Calu3 (cell line): ENCODE measurements around the gene MIOS. TPM values are rescaled to one million over a fixed set of nuclear protein-coding genes. Genes with fewer than 3 reads are reported as not detected.
"Not testable (repeated sequence)": the region's sequence is repeated elsewhere in the genome, so short reads cannot be mapped to it uniquely, and the experiment has no call there.

Experiments
- BruUV-seq: library from RNA; stranded (reverse); fragments of 400-500 nt; replicated peaks from 2 replicates; lab custom pipeline; 2021; lab: Mats Ljungman, UMichigan
- CTCF ChIA-PET: fragments of 300-600 bp; sonication (Branson Sonifier 250); formaldehyde crosslinking; loops from one replicate; lab custom pipeline; 2022; ENCODE audit warnings: antibody characterized with exemption; lab: Charles Lee
- DNase-seq: peaks from one replicate; pipeline ENCODE4 v3.0.0; 2022
- H3K27ac Mint-ChIP-seq: one replicate; pipeline ENCODE4 v1.8.0; 2022; ENCODE audit warnings: mixed read lengths; ENCODE audit not compliant: unreplicated experiment
- H3K27me3 Mint-ChIP-seq: one replicate; pipeline ENCODE4 v1.8.0; 2022; ENCODE audit warnings: mixed read lengths; ENCODE audit not compliant: unreplicated experiment
- H3K36me3 Mint-ChIP-seq: one replicate; pipeline ENCODE4 v1.8.0; 2022; ENCODE audit warnings: mild to moderate bottlenecking, moderate library complexity, mixed read lengths; ENCODE audit not compliant: insufficient read depth, unreplicated experiment
- H3K4me1 Mint-ChIP-seq: one replicate; pipeline ENCODE4 v1.8.0; 2022; ENCODE audit warnings: mild to moderate bottlenecking, low read depth, mixed read lengths; ENCODE audit not compliant: unreplicated experiment
- H3K4me3 Mint-ChIP-seq: one replicate; pipeline ENCODE4 v1.8.0; 2022; ENCODE audit warnings: mild to moderate bottlenecking, low read depth, moderate library complexity, mixed read lengths; ENCODE audit not compliant: unreplicated experiment
- H3K9me3 Mint-ChIP-seq: one replicate; pipeline ENCODE4 v1.8.0; 2022; ENCODE audit warnings: low read depth, mixed read lengths; ENCODE audit not compliant: unreplicated experiment
- CTCF ChIP-seq: fragments of 200-600 bp; IDR thresholded peaks from one replicate; pipeline ENCODE4 v1.8.0; 2022; ENCODE audit warnings: antibody characterized with exemption; ENCODE audit not compliant: unreplicated experiment
- intact Hi-C: fragments of 100-400 bp; cut with micrococcal nuclease; formaldehyde crosslinking; loops from one replicate; pipeline ENCODE4 v1.10.0; 2022; ENCODE audit not compliant: unreplicated experiment
- total RNA-seq: library from RNA; stranded (reverse); gene quantifications from 2 replicates; pipeline ENCODE4 v1.2.3, GENCODE V29; 2022

Gene MIOS
- total RNA-seq, 1 experiment from 2014 or later, result 38.2 TPM

GRCh38 chr7:7557252-7557651 is 9.4 kb upstream of the MIOS start:
- intact Hi-C loops, result no loop called here
- TF ChIP-seq CTCF, result no peak
- Mint-ChIP-seq H3K4me3 (no peak overlapping the region), H3K4me1 (no peaks in the 10 kb centered on the region), H3K9me3 (peaks cover 10% of the 10 kb centered on the region), H3K27ac (no peak overlapping the region), H3K27me3 (no peaks in the 10 kb centered on the region), H3K36me3 (no peaks in the 10 kb centered on the region)
- CTCF ChIA-PET, result interaction anchor here (0.6 kb wide), 1 partner anchor 52 kb away, joined by 3 read pairs; no protein-coding TSS in a partner anchor
- no peak for DNase-seq
- BruUV-seq, result no TSS peak

- intact Hi-C loops, result loop anchor here (10.0 kb wide), 1 partner anchor 377 kb away; the partner anchor contains the start of gene C1GALT1
These were observed 5.1 kb upstream of the MIOS start for GRCh38 chr7:7561591-7561990.

DNA sequence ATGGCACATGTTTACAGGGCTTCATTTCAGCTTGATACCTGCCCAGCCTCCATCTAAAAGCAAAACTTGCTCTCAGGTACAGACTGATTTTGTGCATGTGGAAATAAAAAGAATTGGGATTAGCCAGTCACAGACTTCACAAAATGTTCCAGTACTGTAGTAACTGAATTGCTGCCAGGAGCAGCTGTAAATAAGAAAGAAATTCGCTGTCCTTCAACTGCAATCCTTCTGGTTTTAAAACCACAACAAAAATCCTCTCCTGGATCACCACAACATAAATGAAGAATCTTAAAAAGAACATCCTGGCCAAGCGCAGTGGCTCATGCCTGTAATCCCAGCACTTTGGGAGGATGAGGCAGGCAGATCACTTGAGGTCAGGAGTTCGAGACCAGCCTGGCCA is 3.9 kb upstream of the MIOS start:
- H3K4me1 Mint-ChIP-seq, result peaks cover under 1% of the 10 kb centered on the region
- BruUV-seq, result no TSS peak
- peaks cover 9% of the 10 kb centered on the region for H3K36me3 Mint-ChIP-seq
- no peaks in the 10 kb centered on the region for H3K27me3 Mint-ChIP-seq
- no peak overlapping the region for H3K27ac Mint-ChIP-seq
- no peak for DNase-seq
- no peak for TF ChIP-seq CTCF
- H3K9me3 Mint-ChIP-seq, result peaks cover 10% of the 10 kb centered on the region
- CTCF ChIA-PET, result interaction anchor here (0.8 to 1.3 kb wide), 2 partner anchors 12 to 146 kb away, joined by 3 to 4 read pairs; no protein-coding TSS in a partner anchor
- intact Hi-C loops, result loop anchor here (10.0 kb wide), 1 partner anchor 378 kb away; the partner anchor contains the start of gene C1GALT1
- no peak overlapping the region for H3K4me3 Mint-ChIP-seq

More at GRCh38 chr7:7561591-7561990, 5.1 kb upstream of the MIOS start:
- H3K36me3 Mint-ChIP-seq, BruUV-seq, H3K9me3 Mint-ChIP-seq, DNase-seq, H3K27ac Mint-ChIP-seq, H3K4me3 Mint-ChIP-seq, CTCF ChIA-PET, H3K27me3 Mint-ChIP-seq, H3K4me1 Mint-ChIP-seq: not testable (repeated sequence)

- Mint-ChIP-seq H3K9me3 (peaks cover 10% of the 10 kb centered on the region), H3K27me3 (no peaks in the 10 kb centered on the region), H3K4me1 (peaks cover 6% of the 10 kb centered on the region), H3K27ac (peak overlapping the region; percentile 12), H3K4me3 (no peak overlapping the region), H3K36me3 (peaks cover 14% of the 10 kb centered on the region)
- DNase-seq, result no peak
- TF ChIP-seq CTCF, result no peak
- BruUV-seq, result no TSS peak
- CTCF ChIA-PET, result interaction anchor here (0.8 to 1.4 kb wide), 3 partner anchors 12 to 147 kb away, joined by 3 to 8 read pairs (median 4); no protein-coding TSS in a partner anchor
- intact Hi-C loops, result loop anchor here (10.0 kb wide), 1 partner anchor 378 kb away; the partner anchor contains the start of gene C1GALT1
These were observed 3.4 kb upstream of the MIOS start for GRCh38 chr7:7563269-7563668.

- Mint-ChIP-seq H3K9me3 (peaks cover 7% of the 10 kb centered on the region), H3K4me3 (no peak overlapping the region), H3K27ac (no peak overlapping the region), H3K4me1 (peaks cover 9% of the 10 kb centered on the region), H3K36me3 (peaks cover 16% of the 10 kb centered on the region), H3K27me3 (no peaks in the 10 kb centered on the region)
- no TSS peak for BruUV-seq
- intact Hi-C loops, result loop anchor here (10.0 kb wide), 1 partner anchor 379 kb away; the partner anchor contains the start of gene C1GALT1
- TF ChIP-seq CTCF, result no peak
- CTCF ChIA-PET, result interaction anchor here (0.7 to 1.4 kb wide), 4 partner anchors 13 to 1909 kb away, joined by 3 to 8 read pairs (median 4); no protein-coding TSS in a partner anchor
- DNase-seq, result no peak
These were observed 2.9 kb upstream of the MIOS start for GRCh38 chr7:7563813-7564212.
